Duodenal mucosa (tissue), 2 donors: ENCODE measurements around the gene ACIN1.

Experiments used
- H3K27ac ChIP-seq: one replicate; pipeline ENCODE4 v1.7.0; 2013; ENCODE audit warnings: low read depth, low read length
- H3K27me3 ChIP-seq, 2 donors: one replicate each; pipeline ENCODE4 v1.7.0; 2013; ENCODE audit warnings: low read length in 2 of 2, control low read depth in 1 of 2; ENCODE audit not compliant: insufficient read depth in 2 of 2, control insufficient read depth in 1 of 2
- H3K36me3 ChIP-seq, 2 donors: one replicate each; pipeline ENCODE4 v1.7.0; 2013; ENCODE audit warnings: low read length in 2 of 2, control low read depth in 1 of 2; ENCODE audit not compliant: insufficient read depth in 2 of 2, control insufficient read depth in 1 of 2
- H3K4me1 ChIP-seq, 2 donors: one replicate each; pipeline ENCODE4 v1.7.0; 2013; ENCODE audit warnings: low read length in 2 of 2, control low read depth in 1 of 2; ENCODE audit not compliant: insufficient read depth in 2 of 2, control insufficient read depth in 1 of 2
- H3K4me3 ChIP-seq, 2 donors: one replicate each; pipeline ENCODE4 v1.7.0; 2013; ENCODE audit warnings: low read length in 2 of 2, low read depth in 1 of 2
- H3K9ac ChIP-seq, 2 donors: one replicate each; pipeline ENCODE4 v1.7.0; 2013; ENCODE audit warnings: low read length in 2 of 2, low read depth in 1 of 2
- H3K9me3 ChIP-seq, 2 donors: one replicate each; pipeline ENCODE4 v1.7.0; 2013; ENCODE audit warnings: low read length in 2 of 2, control low read depth in 1 of 2; ENCODE audit not compliant: control insufficient read depth in 1 of 2

Gene ACIN1

DNA sequence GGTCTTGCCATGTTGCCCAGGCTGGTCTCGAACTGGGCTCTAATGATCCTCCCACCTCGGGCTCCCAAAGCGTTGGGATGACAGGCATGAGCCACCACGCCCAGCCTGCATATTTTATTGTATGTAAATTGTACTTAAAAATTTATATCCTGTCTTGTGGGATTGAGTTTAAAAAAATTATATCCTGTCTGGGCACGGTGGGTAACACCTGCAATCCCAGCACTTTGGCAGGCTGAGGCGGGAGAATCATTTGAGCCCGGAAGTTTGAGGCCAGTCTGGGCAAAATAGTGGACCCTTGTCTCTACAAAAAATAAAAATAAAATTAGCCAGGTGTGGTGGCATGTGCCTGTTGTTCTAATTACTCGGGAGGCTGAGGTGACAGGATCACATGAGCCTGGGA is 38.0 kb upstream of the ACIN1 start:
- H3K36me3 ChIP-seq = peaks cover 32 to 44% of the 10 kb centered on the region in 2 donors
- no peaks in the 10 kb centered on the region for H3K9me3 ChIP-seq
- no peaks in the 10 kb centered on the region for H3K27me3 ChIP-seq
- no peak overlapping the region for H3K27ac ChIP-seq
- no peak overlapping the region for H3K9ac ChIP-seq
- no peak overlapping the region for H3K4me3 ChIP-seq
- H3K4me1 ChIP-seq = peaks cover 0 to 3% of the 10 kb centered on the region in 2 donors

- Histone ChIP-seq H3K27ac (no peak overlapping the region), H3K9ac (no peak overlapping the region), H3K27me3 (no peaks in the 10 kb centered on the region), H3K4me3 (no peak overlapping the region), H3K36me3 (peaks cover 35 to 48% of the 10 kb centered on the region in 2 donors), H3K4me1 (no peaks in the 10 kb centered on the region), H3K9me3 (no peaks in the 10 kb centered on the region)
Measured at GRCh38 chr14:23131482-23131881, 36.5 kb upstream of the ACIN1 start.

DNA sequence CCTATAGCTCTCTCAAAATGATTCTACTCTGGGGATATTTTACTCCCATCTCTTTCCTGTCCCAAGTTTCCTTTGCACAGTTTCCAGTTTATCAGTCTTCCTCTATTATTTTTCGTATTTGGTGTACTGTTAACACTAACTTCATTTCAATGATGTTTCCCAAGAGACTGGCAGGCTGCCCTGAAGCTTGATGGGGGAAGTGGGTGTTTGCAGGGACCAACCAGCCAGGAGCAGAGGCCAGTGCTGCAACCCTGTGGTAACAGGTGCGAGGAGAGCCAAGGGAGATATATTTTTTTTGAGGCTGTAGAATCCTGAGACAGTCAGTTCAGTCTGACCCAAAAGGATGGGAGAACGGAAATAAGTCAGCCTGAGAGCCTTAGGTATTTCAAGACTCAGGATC is 35.9 kb upstream of the ACIN1 start:
- Histone ChIP-seq H3K4me1 (no peaks in the 10 kb centered on the region), H3K27me3 (no peaks in the 10 kb centered on the region), H3K9ac (no peak overlapping the region), H3K36me3 (peaks cover 31 to 42% of the 10 kb centered on the region in 2 donors), H3K9me3 (no peaks in the 10 kb centered on the region), H3K27ac (no peak overlapping the region), H3K4me3 (no peak overlapping the region)

GRCh38 chr14:23129759-23130316 is 34.9 kb upstream of the ACIN1 start:
- Histone ChIP-seq H3K4me1 (no peaks in the 10 kb centered on the region), H3K9me3 (no peaks in the 10 kb centered on the region), H3K36me3 (peaks cover 30 to 42% of the 10 kb centered on the region in 2 donors), H3K4me3 (no peak overlapping the region), H3K27ac (no peak overlapping the region), H3K9ac (no peak overlapping the region), H3K27me3 (no peaks in the 10 kb centered on the region)

DNA sequence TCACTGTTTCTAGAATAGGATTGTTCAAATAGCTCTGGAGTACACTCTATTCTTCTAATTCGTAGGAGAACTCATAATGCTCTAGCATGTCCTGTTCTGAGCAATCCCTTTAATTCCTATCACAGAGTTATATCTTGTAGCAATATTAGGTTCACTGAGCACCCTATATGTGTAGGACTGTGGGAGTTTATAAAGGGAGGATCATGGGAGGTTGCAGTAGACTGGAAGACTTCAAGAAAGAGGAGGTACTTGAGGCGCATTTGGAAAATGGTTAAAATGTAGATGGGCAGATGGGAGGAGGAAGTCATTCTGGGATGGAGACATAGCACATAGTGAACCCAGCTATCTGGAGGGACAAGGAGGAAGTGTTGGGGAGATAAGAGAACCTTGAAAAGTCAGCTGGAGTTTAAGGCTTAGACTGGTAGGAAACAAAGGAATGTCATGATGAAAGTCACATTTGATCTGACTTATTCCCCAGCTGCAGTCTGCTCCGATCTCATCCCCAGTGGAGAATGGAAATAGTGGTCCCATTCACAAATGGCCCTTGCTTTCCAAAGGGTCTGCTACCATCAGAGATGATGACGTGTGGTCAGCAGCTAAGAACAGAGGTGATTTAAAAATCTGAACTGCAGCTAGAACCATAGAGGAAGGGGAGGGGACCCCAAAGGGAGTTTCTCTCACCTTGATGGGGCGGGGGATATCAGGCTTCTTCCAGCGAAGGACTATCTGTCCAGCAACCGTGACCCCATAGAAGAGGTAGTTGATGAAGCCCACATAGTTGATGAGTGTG is 34.2 kb upstream of the ACIN1 start:
- no peak overlapping the region for H3K27ac ChIP-seq

GRCh38 chr14:23127861-23128260 is 32.9 kb upstream of the ACIN1 start:
- Histone ChIP-seq H3K9ac (no peak overlapping the region), H3K27ac (no peak overlapping the region), H3K4me1 (peaks cover 5 to 9% of the 10 kb centered on the region in 2 donors), H3K27me3 (no peaks in the 10 kb centered on the region), H3K9me3 (no peaks in the 10 kb centered on the region), H3K4me3 (no peak overlapping the region), H3K36me3 (peaks cover 30 to 42% of the 10 kb centered on the region in 2 donors)

More for the DNA sequence above, 34.2 kb upstream of the ACIN1 start:
- Histone ChIP-seq H3K9ac (no peak overlapping the region), H3K4me3 (no peak overlapping the region), H3K4me1 (no peaks in the 10 kb centered on the region), H3K27me3 (no peaks in the 10 kb centered on the region), H3K9me3 (no peaks in the 10 kb centered on the region), H3K36me3 (peaks cover 30 to 42% of the 10 kb centered on the region in 2 donors)

GRCh38 chr14:23126548-23127278 is 31.8 kb upstream of the ACIN1 start:
- H3K27ac ChIP-seq = no peak overlapping the region
- H3K4me3 ChIP-seq = no peak overlapping the region
- H3K9ac ChIP-seq = no peak overlapping the region
- H3K36me3 ChIP-seq = peaks cover 30 to 42% of the 10 kb centered on the region in 2 donors
- peaks cover 6 to 9% of the 10 kb centered on the region in 2 donors for H3K4me1 ChIP-seq
- H3K27me3 ChIP-seq = no peaks in the 10 kb centered on the region
- no peaks in the 10 kb centered on the region for H3K9me3 ChIP-seq

DNA sequence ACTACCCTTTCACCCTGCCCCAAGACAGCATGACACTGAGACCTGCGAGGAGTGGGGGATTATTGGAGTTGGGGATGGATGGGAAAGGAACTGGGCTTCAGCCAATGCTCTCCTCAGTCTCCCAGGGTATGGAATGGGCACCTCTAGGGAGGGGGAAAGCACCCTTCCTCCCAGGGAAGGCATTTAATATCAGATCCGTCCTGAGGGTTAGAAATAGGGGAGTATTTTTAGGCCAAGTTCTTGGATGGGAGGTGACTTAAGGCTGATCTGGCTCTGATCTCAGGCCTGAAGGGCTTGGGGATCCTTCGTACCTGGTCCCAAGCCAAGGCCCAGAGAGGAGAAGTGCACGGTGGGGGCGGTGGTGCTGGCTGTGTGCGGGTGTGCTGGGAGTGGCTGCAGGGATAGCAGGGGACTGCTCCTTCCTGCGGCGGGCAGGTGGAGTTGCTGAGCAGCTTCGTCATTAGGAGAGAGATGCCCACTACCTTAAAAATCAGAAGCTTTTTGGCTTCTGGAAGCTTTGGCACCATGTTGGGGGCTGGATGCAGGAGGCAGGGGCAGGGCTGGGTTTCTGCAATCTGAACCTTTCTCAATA is 31.1 kb upstream of the ACIN1 start:
- Histone ChIP-seq H3K9me3 (no peaks in the 10 kb centered on the region), H3K27me3 (no peaks in the 10 kb centered on the region), H3K9ac (no peak overlapping the region), H3K4me1 (peaks cover 12% of the 10 kb centered on the region in 2 donors), H3K4me3 (no peak overlapping the region), H3K36me3 (peaks cover 24 to 35% of the 10 kb centered on the region in 2 donors), H3K27ac (no peak overlapping the region)

DNA sequence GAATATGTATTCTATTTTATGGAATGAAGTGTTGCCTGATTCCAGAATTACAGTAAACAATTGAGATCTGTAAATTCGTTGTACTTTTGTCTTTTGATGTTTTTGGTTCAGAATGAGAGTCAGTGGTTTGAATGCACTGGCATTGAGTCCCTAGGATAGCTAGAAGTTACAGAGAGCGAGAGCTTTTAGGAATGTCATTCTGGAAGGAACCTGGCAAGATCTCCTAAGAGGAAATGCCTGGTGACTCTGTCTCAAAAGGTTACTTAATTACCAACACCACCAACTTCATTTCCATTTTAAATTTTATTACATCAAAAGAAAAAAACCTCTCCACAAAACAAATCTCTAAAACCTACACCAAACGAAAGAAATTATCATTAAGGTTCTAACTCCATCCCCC is 30.1 kb upstream of the ACIN1 start:
- H3K9me3 ChIP-seq = no peaks in the 10 kb centered on the region
- no peaks in the 10 kb centered on the region for H3K27me3 ChIP-seq
- no peak overlapping the region for H3K9ac ChIP-seq
- H3K27ac ChIP-seq = no peak overlapping the region
- peaks cover 13 to 14% of the 10 kb centered on the region in 2 donors for H3K4me1 ChIP-seq
- H3K4me3 ChIP-seq = no peak overlapping the region
- H3K36me3 ChIP-seq = peaks cover 20 to 29% of the 10 kb centered on the region in 2 donors
